ENCODE measurements around the gene PDE3A.

The PDE3A gene

DNA sequence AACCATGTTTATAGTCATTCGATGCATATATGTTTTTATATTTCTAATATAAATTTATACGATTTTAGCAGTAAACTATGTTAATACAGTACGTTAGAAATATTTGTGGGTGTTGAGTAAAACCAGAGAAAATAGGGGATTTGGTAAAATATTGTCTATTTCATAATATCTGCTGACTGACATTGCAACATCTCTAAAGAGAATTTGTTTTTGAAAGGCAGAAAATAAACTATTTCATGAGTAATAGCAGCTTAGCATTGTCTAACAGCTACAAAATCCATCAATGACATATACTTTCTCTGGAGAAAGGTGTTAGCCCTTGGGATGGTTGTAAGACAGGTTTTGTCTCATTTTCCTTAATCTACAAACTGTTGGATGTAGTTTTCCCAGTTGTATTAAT, 144.9 kb downstream of the PDE3A start:
- no peak overlapping the region for H3K27ac ChIP-seq
- TF ChIP-seq ZFX (IDR thresholded peaks at IDR 0.05) = no peak
- TF ChIP-seq, protein P1, sequence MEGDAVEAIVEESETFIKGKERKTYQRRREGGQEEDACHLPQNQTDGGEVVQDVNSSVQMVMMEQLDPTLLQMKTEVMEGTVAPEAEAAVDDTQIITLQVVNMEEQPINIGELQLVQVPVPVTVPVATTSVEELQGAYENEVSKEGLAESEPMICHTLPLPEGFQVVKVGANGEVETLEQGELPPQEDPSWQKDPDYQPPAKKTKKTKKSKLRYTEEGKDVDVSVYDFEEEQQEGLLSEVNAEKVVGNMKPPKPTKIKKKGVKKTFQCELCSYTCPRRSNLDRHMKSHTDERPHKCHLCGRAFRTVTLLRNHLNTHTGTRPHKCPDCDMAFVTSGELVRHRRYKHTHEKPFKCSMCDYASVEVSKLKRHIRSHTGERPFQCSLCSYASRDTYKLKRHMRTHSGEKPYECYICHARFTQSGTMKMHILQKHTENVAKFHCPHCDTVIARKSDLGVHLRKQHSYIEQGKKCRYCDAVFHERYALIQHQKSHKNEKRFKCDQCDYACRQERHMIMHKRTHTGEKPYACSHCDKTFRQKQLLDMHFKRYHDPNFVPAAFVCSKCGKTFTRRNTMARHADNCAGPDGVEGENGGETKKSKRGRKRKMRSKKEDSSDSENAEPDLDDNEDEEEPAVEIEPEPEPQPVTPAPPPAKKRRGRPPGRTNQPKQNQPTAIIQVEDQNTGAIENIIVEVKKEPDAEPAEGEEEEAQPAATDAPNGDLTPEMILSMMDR (conservative IDR thresholded peaks at IDR 0.05) = no peak

DNA sequence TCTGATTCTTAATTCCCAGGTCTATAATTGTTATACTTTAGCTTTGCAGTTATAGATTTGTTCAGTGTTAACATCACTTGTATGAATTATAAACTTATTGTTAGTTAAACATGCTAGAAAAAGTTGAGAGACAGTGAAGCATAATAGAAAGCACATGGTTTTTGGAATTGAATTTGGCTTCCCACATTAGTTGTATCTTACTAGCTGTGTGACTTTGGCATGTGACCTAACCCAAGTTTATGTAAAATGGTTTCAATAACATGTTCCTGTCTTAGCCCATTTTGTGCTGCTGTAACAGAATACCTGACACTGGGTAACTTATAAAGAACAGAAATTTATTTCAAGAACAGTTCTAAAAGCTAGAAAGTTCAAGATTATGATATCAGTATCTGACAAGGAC, 146.3 kb downstream of the PDE3A start:
- no peak overlapping the region for H3K27ac ChIP-seq

DNA sequence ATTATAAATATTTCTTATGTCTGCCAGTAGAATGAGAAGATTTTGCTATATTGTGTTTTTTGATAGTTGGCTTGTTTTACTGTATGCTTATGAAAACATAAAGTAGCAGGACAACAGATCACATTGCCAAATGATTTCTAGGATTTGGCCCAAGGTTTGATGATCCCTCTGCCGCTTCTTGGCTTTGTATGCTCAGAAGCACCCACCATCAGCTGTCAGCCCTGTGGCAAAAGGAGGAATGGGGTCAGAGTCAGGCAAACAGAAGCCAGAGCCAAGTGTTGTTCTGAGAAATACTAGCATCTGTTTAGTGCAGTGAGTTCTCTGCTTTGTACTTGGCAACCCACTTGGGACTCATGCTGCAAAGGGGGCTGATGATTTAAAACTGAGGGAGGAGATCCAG, 152.2 kb downstream of the PDE3A start:
- TF ChIP-seq, protein P1 (conservative IDR thresholded peaks at IDR 0.05) = no peak
- no peak for TF ChIP-seq ZFX (IDR thresholded peaks at IDR 0.05)
- no peak overlapping the region for H3K27ac ChIP-seq

More for the DNA sequence above, 146.3 kb downstream of the PDE3A start:
- TF ChIP-seq ZFX (IDR thresholded peaks at IDR 0.05) = no peak
- TF ChIP-seq, protein P1 (conservative IDR thresholded peaks at IDR 0.05) = no peak

DNA sequence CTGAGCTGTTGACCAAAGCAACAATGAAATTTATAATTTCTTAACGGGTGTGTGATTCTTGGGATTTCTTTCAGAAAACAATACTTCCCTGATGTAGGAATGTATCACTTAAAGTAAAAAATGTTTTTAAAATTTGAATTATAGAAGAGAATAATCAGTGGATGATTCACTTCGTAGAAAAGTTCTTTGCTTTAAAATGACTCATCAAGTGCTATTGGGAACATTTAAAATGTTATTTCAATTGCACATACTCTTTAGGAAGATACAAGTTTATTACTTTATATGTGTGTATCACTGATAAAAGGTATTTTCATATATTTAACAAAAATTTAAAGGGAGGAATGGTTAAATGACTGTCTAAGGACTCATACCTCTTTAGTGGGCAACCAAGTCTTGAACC, 155.3 kb downstream of the PDE3A start:
- H3K27ac ChIP-seq = no peak overlapping the region
- TF ChIP-seq, protein P1 (conservative IDR thresholded peaks at IDR 0.05) = no peak
- no peak for TF ChIP-seq ZFX (IDR thresholded peaks at IDR 0.05)

DNA sequence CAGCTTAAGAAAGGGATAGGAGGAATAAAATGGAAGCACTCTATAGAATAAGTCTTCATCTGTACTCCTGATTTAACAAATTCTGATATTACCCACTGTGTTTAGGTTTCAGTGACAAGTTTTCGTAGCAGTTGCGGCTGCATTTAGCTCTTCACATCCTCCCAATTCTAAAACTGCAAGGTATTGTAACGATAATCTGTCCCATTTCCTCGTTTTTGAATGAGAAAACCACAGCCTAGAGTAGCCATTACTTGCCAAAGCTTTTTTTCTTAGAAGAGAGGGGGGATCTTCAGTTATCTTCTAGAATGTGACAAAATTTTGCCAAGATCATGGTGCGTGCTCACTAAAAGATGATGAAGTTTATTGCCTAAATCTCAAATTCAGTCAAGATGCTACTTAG, 155.8 kb downstream of the PDE3A start:
- TF ChIP-seq, protein P1 (conservative IDR thresholded peaks at IDR 0.05) = no peak
- TF ChIP-seq ZFX (IDR thresholded peaks at IDR 0.05) = no peak
- H3K27ac ChIP-seq = no peak overlapping the region

DNA sequence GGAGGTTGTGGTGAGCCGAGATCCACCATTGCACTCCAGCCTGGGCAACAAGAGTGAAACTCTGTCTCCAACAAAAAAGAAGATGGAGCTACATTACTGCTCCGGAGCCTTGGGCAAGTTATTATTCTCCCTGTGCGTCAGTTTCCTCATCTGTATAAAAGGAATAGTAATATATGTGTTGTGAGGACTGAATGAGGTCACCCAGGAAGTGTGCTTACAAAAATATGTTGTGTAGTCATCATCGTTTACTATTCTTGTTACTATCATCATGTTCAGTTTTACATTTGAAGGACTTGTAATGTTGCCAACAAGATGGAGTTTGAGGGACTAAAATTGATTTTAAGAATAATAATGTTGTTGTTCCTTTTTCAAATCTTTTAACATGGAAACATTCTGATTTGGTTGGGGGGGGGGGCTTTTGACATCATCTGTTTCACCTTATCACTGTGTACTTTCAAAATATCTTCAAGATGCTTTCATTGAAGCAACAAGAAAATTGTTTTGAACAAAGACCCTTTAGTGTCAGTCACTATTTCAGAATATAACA, 156.8 kb downstream of the PDE3A start:
- TF ChIP-seq ZFX (IDR thresholded peaks at IDR 0.05) = no peak
- TF ChIP-seq, protein P1 (conservative IDR thresholded peaks at IDR 0.05) = no peak
- H3K27ac ChIP-seq = no peak overlapping the region

DNA sequence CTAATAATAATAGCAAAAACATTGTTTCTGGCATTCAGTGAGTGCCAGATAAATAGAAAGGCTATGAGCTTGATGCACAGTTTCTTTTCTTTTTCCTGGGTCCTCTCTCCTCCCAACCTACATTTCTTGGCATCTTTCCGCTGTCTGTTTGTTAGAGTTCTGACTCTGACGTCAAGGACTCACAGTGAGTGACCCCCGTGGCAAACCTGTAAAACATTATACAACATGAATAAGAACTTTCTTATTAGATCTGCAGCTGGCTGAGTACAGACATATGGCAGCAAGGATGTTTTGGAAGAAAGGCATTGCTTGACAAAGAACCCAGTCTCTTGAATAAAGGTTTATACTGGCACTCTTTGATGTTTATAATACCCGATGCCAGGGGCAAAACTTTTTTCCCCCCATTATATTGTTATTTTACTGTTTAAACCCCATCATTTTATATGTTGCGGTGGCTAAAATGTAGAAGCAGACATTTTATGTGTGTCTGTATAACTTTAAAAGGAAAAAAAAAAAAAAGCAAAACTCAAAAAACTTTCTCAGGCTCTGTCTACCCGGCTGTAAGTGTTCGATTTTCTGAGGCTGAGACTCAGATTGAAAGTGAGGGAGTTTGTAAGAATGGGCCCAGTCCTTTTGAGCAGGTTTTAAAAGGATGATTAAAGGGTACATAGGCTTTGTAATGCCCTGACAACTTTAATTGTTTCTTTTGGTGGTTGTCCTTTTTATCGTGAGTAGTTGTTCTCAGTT, 159.3 kb downstream of the PDE3A start:
- no peak overlapping the region for H3K27ac ChIP-seq
- TF ChIP-seq, protein P1 (conservative IDR thresholded peaks at IDR 0.05) = no peak
- no peak for TF ChIP-seq ZFX (IDR thresholded peaks at IDR 0.05)
